SK-N-SH (cell line): Measurements from ENCODE around the gene SMARCA2. TPM values are rescaled to one million over a fixed set of nuclear protein-coding genes. Genes with fewer than 3 reads are reported as not detected.
A peak's percentile ranks its signal among the peaks of the same experiment; 100 is the strongest.

Source experiments
- CTCF ChIA-PET: fragments of 300-600, 350-600 bp; formaldehyde crosslinking; extraction: SDS; loops from one replicate; lab custom pipeline; 2021; lab: Yijun Ruan, JAX
- POLR2A ChIA-PET: fragments of 350-600 bp; sonication (Branson Sonifier 250); formaldehyde crosslinking; extraction: SDS; loops from one replicate; lab custom pipeline; 2020; ENCODE audit warnings: antibody characterized with exemption, inconsistent platforms; lab: Yijun Ruan, JAX
- DNase-seq: peaks from one replicate; pipeline ENCODE4 v3.0.0; 2012
- H2AFZ ChIP-seq: fragments of 200-600 bp; sonication (generic); 2 replicates; pipeline ENCODE4 v1.8.1; 2016; ENCODE audit warnings: antibody characterized with exemption, mild to moderate bottlenecking, low read depth
- H3F3A ChIP-seq: fragments of 200-600 bp; sonication (generic); replicated peaks from 2 replicates; pipeline ENCODE3; 2016; ENCODE audit warnings: antibody characterized with exemption, mild to moderate bottlenecking; ENCODE audit not compliant: insufficient read depth
- H3K27ac ChIP-seq, 2 experiments: fragments of 200-500 bp in 1 of 2; fragments of 200-600 bp in 1 of 2; sonication (Bioruptor generic) in 1 of 2; sonication (generic), shearing (Covaris generic) in 1 of 2; 2 replicates each; pipeline versions ENCODE4 v1.5.1 to v1.6.1; 2014 to 2016; ENCODE audit warnings: low read depth in 2 of 2, inconsistent platforms in 1 of 2, low read length in 1 of 2, mild to moderate bottlenecking in 1 of 2, mixed read lengths in 1 of 2
- H3K27me3 ChIP-seq: fragments of 200-600 bp; sonication (generic), shearing (Covaris generic); 2 replicates; pipeline ENCODE4 v1.6.1; 2016; ENCODE audit warnings: mixed run types; ENCODE audit not compliant: insufficient read depth
- H3K36me3 ChIP-seq, 2 experiments: fragments of 200-500 bp in 1 of 2; fragments of 200-600 bp in 1 of 2; sonication (Bioruptor generic) in 1 of 2; sonication (generic) in 1 of 2; replicated peaks in 1 of 2; 2 replicates each; pipeline versions ENCODE3 to v1.5.1; 2014 to 2016; ENCODE audit warnings: low read length in 1 of 2, mild to moderate bottlenecking in 1 of 2; ENCODE audit not compliant: insufficient read depth in 2 of 2, control insufficient read depth in 1 of 2
- H3K4me1 ChIP-seq, 2 experiments: fragments of 200-500 bp in 1 of 2; fragments of 200-600 bp in 1 of 2; sonication (Bioruptor generic) in 1 of 2; sonication (generic), shearing (Covaris generic) in 1 of 2; 2 replicates each; pipeline versions ENCODE4 v1.5.1 to v1.6.1; 2014 to 2016; ENCODE audit warnings: low read depth in 1 of 2, low read length in 1 of 2, mixed run types in 1 of 2; ENCODE audit not compliant: insufficient read depth in 2 of 2, control insufficient read depth in 1 of 2
- H3K4me2 ChIP-seq: fragments of 200-600 bp; sonication (generic), shearing (Covaris generic); 2 replicates; pipeline ENCODE4 v1.6.1; 2017; ENCODE audit warnings: mixed run types
- H3K4me3 ChIP-seq, 2 experiments: fragments of 200-500 bp in 1 of 2; fragments of 200-600 bp in 1 of 2; sonication (Bioruptor generic) in 1 of 2; sonication (generic), shearing (Covaris generic) in 1 of 2; 2 replicates each; pipeline versions ENCODE4 v1.5.1 to v1.8.1; 2014 to 2016; ENCODE audit warnings: low read depth in 2 of 2, inconsistent platforms in 1 of 2, low read length in 1 of 2, mild to moderate bottlenecking in 1 of 2, mixed read lengths in 1 of 2, moderate library complexity in 1 of 2
- H3K79me2 ChIP-seq: fragments of 200-600 bp; sonication (generic); 2 replicates; pipeline ENCODE4 v1.8.1; 2017; ENCODE audit warnings: mild to moderate bottlenecking; ENCODE audit not compliant: insufficient read depth
- H3K9ac ChIP-seq: fragments of 200-600 bp; sonication (generic); 2 replicates; pipeline ENCODE4 v1.6.1; 2017; ENCODE audit warnings: mixed run types
- H3K9me2 ChIP-seq: fragments of 200-600 bp; sonication (generic); 2 replicates; pipeline ENCODE4 v1.6.1; 2017; ENCODE audit warnings: mixed run types
- H3K9me3 ChIP-seq: fragments of 200-600 bp; sonication (generic); 2 replicates; pipeline ENCODE4 v1.6.1; 2017; ENCODE audit warnings: mixed run types, mild to moderate bottlenecking, moderate library complexity
- H4K20me1 ChIP-seq: fragments of 200-600 bp; sonication (generic); 2 replicates; pipeline ENCODE4 v1.6.1; 2017; ENCODE audit warnings: mild to moderate bottlenecking, mixed run types; ENCODE audit not compliant: insufficient read depth
- CHD2 ChIP-seq: fragments of 150-350 bp; IDR thresholded peaks from 2 replicates; pipeline ENCODE4 v1.6.1; 2018; ENCODE audit warnings: low read length; ENCODE audit not compliant: partially characterized antibody
- ELF1 ChIP-seq: IDR thresholded peaks from 2 replicates; pipeline ENCODE4 v1.4.0; 2012
- EP300 ChIP-seq, 2 experiments: IDR thresholded peaks; 2 replicates each; pipeline versions ENCODE4 v1.4.0 to v1.6.1; 2012; ENCODE audit warnings: borderline replicate concordance in 1 of 2, low read depth in 1 of 2, low read length in 1 of 2
- FOSL2 ChIP-seq: IDR thresholded peaks from 2 replicates; pipeline ENCODE4 v1.4.0; 2012; ENCODE audit warnings: low read depth, mild to moderate bottlenecking, moderate library complexity, borderline replicate concordance
- FOXJ3 ChIP-seq: sonication (generic); formaldehyde crosslinking; IDR thresholded peaks from 2 replicates; pipeline ENCODE4 v1.5.1; 2020; ENCODE audit warnings: mild to moderate bottlenecking, missing genetic modification reagents
- FOXM1 ChIP-seq: IDR thresholded peaks from 2 replicates; pipeline ENCODE4 v1.4.0; 2012; ENCODE audit warnings: low read depth, mild to moderate bottlenecking
- GABPA ChIP-seq: IDR thresholded peaks from 2 replicates; pipeline ENCODE4 v1.4.0; 2012; ENCODE audit warnings: low read depth, mild to moderate bottlenecking
- JUND ChIP-seq: IDR thresholded peaks from 2 replicates; pipeline ENCODE4 v1.4.0; 2012
- MEF2A ChIP-seq: IDR thresholded peaks from 2 replicates; pipeline ENCODE4 v1.4.0; 2012; ENCODE audit warnings: low read depth, borderline replicate concordance
- MXI1 ChIP-seq: IDR thresholded peaks from 2 replicates; pipeline ENCODE4 v1.6.1; 2012; ENCODE audit warnings: mild to moderate bottlenecking, low read depth, low read length, improper control_type of control experiment
- NRF1 ChIP-seq: IDR thresholded peaks from 2 replicates; pipeline ENCODE4 v1.6.1; 2012; ENCODE audit warnings: low read depth, mild to moderate bottlenecking, low read length
- POLR2AphosphoS5 ChIP-seq: IDR thresholded peaks from 2 replicates; pipeline ENCODE4 v1.6.1; 2012; ENCODE audit warnings: low read depth, low read length
- RCOR1 ChIP-seq: fragments of 150-350 bp; IDR thresholded peaks from 2 replicates; pipeline ENCODE4 v1.6.1; 2017; ENCODE audit warnings: antibody characterized with exemption, low read length
- RFX5 ChIP-seq: IDR thresholded peaks from 2 replicates; pipeline ENCODE4 v1.6.1; 2012; ENCODE audit warnings: mild to moderate bottlenecking, improper control_type of control experiment, low read length
- RXRA ChIP-seq: IDR thresholded peaks from 2 replicates; pipeline ENCODE4 v1.4.0; 2012; ENCODE audit warnings: low read depth, mild to moderate bottlenecking, borderline replicate concordance
- SIN3A ChIP-seq: IDR thresholded peaks from 2 replicates; pipeline ENCODE4 v1.6.1; 2012; ENCODE audit warnings: low read depth, mild to moderate bottlenecking, low read length, moderate library complexity, borderline replicate concordance
- SMC3 ChIP-seq: IDR thresholded peaks from 2 replicates; pipeline ENCODE4 v1.6.1; 2012; ENCODE audit warnings: low read depth, low read length, improper control_type of control experiment
- TAF1 ChIP-seq: IDR thresholded peaks from 2 replicates; pipeline ENCODE4 v1.6.1; 2012; ENCODE audit warnings: low read depth, mild to moderate bottlenecking, low read length, moderate library complexity, borderline replicate concordance
- TCF12 ChIP-seq: IDR thresholded peaks from 2 replicates; pipeline ENCODE4 v1.4.0; 2012
- TEAD4 ChIP-seq: IDR thresholded peaks from 2 replicates; pipeline ENCODE4 v1.4.0; 2012; ENCODE audit warnings: mild to moderate bottlenecking, borderline replicate concordance; ENCODE audit not compliant: insufficient read depth
- YY1 ChIP-seq: IDR thresholded peaks from 2 replicates; pipeline ENCODE4 v1.4.0; 2012; ENCODE audit warnings: low read depth, mild to moderate bottlenecking
- WGBS: methylation state at CpG from one replicate; pipeline ENCODE4 v1.1.6; 2017; ENCODE audit warnings: low lambda C conversion rate; 5-methylcytosine and 5-hydroxymethylcytosine counted together
- polyA plus RNA-seq, 3 experiments: library from polyadenylated mRNA; depleted of rRNA; stranded (reverse); fragments of >200 nt; gene quantifications; 2 replicates each; pipeline ENCODE4 v1.2.3, GENCODE V29; 2012
- TF ChIP-seq, protein P1 (sequence below): IDR thresholded peaks from 2 replicates; pipeline ENCODE4 v1.4.0; 2012; ENCODE audit warnings: low read depth, borderline replicate concordance
- TF ChIP-seq, protein P2 (sequence below): IDR thresholded peaks from 2 replicates; pipeline ENCODE4 v1.4.0; 2012; ENCODE audit warnings: low read depth
- TF ChIP-seq, protein P3 (sequence below): fragments of 200-600 bp; sonication (generic); IDR thresholded peaks from 2 replicates; pipeline ENCODE4 v1.6.1; 2017; ENCODE audit warnings: antibody characterized with exemption, mild to moderate bottlenecking, moderate library complexity
- TF ChIP-seq, protein P4 (sequence below): IDR thresholded peaks from 2 replicates; pipeline ENCODE4 v1.4.0; 2012; ENCODE audit warnings: low read depth, borderline replicate concordance

Gene SMARCA2
- polyA plus RNA-seq, 1 of the 3 experiments (the other 2 are of a cell fraction): 17.4 TPM

DNA sequence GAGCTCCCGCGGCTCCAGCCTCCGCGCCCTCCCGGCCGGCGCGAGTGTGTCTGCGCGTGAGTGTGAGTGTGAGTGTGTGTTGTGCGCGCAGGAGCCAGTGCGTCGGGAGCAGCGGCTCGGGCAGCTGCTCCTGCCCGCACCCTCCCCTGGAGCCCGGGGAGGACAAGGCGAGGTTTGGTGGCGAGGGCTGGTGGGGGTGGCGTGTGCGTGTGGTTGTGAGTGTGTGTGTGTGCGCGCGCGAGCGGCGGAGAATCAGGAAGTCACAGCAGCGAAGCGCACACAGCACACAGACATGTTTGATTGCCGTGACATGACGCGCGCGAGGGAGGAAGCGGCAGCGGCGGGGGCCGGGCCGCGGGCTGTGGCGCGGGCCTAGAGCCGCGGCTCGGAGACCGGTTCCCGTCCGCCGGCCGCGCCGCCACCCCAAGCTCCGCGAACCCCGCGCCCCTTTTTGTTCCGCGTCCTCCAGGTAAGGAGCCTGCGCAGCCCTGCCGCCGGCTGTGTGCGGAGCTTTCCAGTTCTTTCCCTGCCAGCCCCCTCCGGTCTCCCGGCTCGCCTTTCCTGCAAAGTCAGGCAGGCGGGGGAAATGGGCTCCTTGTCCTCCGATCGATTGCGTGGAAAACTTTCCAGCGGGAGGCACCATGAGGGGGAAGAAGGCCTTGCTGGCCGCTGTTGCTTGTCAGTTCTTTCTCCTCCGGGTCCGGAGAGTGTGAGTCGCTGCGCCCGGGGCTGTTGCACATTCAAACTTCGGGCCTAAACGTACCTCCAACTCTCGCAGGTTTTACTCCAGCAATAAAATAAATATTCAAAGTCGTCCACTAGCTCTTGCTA is 2.4 kb downstream of the SMARCA2 start:
- H3K4me1 ChIP-seq: peaks cover 5 to 10% of the 10 kb centered on the region in 2 experiments; a peak in 3 of 4 replicates
- H3K27me3 ChIP-seq: no peaks in the 10 kb centered on the region
- peaks cover 3% of the 10 kb centered on the region; the same call in 1 of the 2 replicates for H4K20me1 ChIP-seq
- H3K9me2 ChIP-seq: no peaks in the 10 kb centered on the region
- no peaks in the 10 kb centered on the region for H3K9me3 ChIP-seq
- peaks cover 14% of the 10 kb centered on the region for H3F3A ChIP-seq
- H3K9ac ChIP-seq: peak overlapping the region; percentile 59
- peak overlapping the region; percentile 93 for H3K4me2 ChIP-seq
- peak overlapping the region; percentile 90 to 97 for H3K4me3 ChIP-seq
- WGBS: 1% methylated on average over 26 of the region's 81 CpGs
- peak; percentile 70 for DNase-seq
- H3K27ac ChIP-seq: peak overlapping the region; percentile 76 to 78
- H2AFZ ChIP-seq: peak overlapping the region; percentile 95
- ChIA-PET CTCF (interaction anchor here (0.8 to 1.2 kb wide), 3 partner anchors 16 to 710 kb away, joined by 3 read pairs; no protein-coding TSS in a partner anchor), POLR2A (no interaction called here)
- TF ChIP-seq, protein P1, sequence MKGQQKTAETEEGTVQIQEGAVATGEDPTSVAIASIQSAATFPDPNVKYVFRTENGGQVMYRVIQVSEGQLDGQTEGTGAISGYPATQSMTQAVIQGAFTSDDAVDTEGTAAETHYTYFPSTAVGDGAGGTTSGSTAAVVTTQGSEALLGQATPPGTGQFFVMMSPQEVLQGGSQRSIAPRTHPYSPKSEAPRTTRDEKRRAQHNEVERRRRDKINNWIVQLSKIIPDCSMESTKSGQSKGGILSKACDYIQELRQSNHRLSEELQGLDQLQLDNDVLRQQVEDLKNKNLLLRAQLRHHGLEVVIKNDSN: no peak
- 0 out of 2 replicates have a peak, but pooled peaks have one; percentile 25 for TF ChIP-seq MXI1
- TF ChIP-seq RFX5: no peak
- no peak for TF ChIP-seq FOSL2
- TF ChIP-seq NRF1: no peak; the same call in 1 of the 2 replicates
- peak; percentile 28; the same call in 1 of the 2 replicates for TF ChIP-seq SIN3A
- no peak for TF ChIP-seq TCF12
- no peak for TF ChIP-seq FOXJ3 (CRISPR knock-in tag)
- no peak for TF ChIP-seq RXRA
- TF ChIP-seq, protein P2, sequence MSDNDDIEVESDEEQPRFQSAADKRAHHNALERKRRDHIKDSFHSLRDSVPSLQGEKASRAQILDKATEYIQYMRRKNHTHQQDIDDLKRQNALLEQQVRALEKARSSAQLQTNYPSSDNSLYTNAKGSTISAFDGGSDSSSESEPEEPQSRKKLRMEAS: peak; percentile 52; the same call in 1 of the 2 replicates
- no peak for TF ChIP-seq EP300 (IDR thresholded peaks at IDR 0.05; ENCODE audit: borderline replicate concordance in 1 of 2, low read depth in 1 of 2, low read length in 1 of 2)
- TF ChIP-seq YY1: peak; percentile 19; the same call in 1 of the 2 replicates
- TF ChIP-seq, protein P3, sequence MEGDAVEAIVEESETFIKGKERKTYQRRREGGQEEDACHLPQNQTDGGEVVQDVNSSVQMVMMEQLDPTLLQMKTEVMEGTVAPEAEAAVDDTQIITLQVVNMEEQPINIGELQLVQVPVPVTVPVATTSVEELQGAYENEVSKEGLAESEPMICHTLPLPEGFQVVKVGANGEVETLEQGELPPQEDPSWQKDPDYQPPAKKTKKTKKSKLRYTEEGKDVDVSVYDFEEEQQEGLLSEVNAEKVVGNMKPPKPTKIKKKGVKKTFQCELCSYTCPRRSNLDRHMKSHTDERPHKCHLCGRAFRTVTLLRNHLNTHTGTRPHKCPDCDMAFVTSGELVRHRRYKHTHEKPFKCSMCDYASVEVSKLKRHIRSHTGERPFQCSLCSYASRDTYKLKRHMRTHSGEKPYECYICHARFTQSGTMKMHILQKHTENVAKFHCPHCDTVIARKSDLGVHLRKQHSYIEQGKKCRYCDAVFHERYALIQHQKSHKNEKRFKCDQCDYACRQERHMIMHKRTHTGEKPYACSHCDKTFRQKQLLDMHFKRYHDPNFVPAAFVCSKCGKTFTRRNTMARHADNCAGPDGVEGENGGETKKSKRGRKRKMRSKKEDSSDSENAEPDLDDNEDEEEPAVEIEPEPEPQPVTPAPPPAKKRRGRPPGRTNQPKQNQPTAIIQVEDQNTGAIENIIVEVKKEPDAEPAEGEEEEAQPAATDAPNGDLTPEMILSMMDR: no peak
- no peak for TF ChIP-seq FOXM1
- TF ChIP-seq GABPA: no peak
- TF ChIP-seq POLR2AphosphoS5: no peak
- TF ChIP-seq SMC3: no peak
- TF ChIP-seq TAF1: no peak
- TF ChIP-seq TEAD4: no peak
- TF ChIP-seq ELF1: peak; percentile 78
- TF ChIP-seq MEF2A: no peak
- 0 out of 2 replicates have a peak, but pooled peaks have one; percentile 8 for TF ChIP-seq RCOR1
- TF ChIP-seq CHD2: no peak
- TF ChIP-seq JUND: no peak
- TF ChIP-seq, protein P4, sequence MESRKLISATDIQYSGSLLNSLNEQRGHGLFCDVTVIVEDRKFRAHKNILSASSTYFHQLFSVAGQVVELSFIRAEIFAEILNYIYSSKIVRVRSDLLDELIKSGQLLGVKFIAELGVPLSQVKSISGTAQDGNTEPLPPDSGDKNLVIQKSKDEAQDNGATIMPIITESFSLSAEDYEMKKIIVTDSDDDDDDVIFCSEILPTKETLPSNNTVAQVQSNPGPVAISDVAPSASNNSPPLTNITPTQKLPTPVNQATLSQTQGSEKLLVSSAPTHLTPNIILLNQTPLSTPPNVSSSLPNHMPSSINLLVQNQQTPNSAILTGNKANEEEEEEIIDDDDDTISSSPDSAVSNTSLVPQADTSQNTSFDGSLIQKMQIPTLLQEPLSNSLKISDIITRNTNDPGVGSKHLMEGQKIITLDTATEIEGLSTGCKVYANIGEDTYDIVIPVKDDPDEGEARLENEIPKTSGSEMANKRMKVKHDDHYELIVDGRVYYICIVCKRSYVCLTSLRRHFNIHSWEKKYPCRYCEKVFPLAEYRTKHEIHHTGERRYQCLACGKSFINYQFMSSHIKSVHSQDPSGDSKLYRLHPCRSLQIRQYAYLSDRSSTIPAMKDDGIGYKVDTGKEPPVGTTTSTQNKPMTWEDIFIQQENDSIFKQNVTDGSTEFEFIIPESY: no peak
- no peaks in the 10 kb centered on the region for H3K36me3 ChIP-seq
- H3K79me2 ChIP-seq: peaks cover 42% of the 10 kb centered on the region
